ENCODE measurements around the gene C12orf76. TPM values are rescaled to one million over a fixed set of nuclear protein-coding genes. Genes with fewer than 3 reads are reported as not detected.

The C12orf76 gene
- total and polyA plus RNA-seq, 2 of the 13 experiments (the other 11 are each of a cell fraction or from before 2014, with no cell fraction given), result 15.8 to 38.4 TPM

DNA sequence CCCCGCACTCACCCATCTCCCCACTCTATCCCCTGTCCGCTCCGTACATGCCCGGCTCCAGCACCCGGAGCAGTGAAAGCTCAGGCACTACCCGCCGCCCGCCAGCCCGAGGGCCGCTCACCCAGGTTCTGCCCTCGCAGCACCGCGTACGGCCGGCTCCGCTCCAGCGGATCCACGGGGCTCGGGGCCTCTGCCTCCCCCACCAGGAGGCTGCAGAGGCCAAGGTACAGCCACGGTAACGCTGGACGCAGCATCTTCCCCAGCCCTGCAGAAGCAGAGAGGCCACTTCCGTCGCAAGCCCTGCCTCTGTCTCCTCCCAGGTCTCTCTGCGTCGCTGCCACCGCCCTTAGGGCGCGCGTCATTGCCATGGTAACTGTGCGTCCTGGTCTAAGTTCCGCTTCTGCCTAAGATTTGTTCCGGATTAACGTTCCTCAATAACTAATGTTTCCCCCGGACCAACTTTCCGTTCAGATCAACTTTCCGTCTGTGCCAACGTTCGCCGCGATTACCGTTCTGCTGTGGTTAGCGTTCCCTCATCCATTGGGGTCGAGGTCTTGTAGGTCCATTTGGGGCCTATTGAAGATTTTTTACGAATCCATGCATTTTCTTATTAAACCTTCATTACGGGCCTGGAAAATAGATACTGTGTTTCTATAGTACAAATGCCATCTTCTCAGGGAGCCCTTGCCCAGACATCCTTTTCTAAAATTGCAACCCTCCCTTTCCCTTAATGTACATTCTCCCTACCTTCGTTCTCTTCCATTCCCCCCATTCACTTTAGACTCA lies at the start of gene C12orf76 (continued):
- TF ChIP-seq, protein P1, sequence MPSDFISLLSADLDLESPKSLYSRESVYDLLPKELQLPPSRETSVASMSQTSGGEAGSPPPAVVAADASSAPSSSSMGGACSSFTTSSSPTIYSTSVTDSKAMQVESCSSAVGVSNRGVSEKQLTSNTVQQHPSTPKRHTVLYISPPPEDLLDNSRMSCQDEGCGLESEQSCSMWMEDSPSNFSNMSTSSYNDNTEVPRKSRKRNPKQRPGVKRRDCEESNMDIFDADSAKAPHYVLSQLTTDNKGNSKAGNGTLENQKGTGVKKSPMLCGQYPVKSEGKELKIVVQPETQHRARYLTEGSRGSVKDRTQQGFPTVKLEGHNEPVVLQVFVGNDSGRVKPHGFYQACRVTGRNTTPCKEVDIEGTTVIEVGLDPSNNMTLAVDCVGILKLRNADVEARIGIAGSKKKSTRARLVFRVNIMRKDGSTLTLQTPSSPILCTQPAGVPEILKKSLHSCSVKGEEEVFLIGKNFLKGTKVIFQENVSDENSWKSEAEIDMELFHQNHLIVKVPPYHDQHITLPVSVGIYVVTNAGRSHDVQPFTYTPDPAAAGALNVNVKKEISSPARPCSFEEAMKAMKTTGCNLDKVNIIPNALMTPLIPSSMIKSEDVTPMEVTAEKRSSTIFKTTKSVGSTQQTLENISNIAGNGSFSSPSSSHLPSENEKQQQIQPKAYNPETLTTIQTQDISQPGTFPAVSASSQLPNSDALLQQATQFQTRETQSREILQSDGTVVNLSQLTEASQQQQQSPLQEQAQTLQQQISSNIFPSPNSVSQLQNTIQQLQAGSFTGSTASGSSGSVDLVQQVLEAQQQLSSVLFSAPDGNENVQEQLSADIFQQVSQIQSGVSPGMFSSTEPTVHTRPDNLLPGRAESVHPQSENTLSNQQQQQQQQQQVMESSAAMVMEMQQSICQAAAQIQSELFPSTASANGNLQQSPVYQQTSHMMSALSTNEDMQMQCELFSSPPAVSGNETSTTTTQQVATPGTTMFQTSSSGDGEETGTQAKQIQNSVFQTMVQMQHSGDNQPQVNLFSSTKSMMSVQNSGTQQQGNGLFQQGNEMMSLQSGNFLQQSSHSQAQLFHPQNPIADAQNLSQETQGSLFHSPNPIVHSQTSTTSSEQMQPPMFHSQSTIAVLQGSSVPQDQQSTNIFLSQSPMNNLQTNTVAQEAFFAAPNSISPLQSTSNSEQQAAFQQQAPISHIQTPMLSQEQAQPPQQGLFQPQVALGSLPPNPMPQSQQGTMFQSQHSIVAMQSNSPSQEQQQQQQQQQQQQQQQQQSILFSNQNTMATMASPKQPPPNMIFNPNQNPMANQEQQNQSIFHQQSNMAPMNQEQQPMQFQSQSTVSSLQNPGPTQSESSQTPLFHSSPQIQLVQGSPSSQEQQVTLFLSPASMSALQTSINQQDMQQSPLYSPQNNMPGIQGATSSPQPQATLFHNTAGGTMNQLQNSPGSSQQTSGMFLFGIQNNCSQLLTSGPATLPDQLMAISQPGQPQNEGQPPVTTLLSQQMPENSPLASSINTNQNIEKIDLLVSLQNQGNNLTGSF (CRISPR knock-in tag; IDR thresholded peaks at IDR 0.05), result no peak; the same call in 1 of the 2 replicates
- 0 out of 2 replicates have a peak, but pooled peaks have one; percentile 60 for TF ChIP-seq FOXC1 (CRISPR knock-in tag; IDR thresholded peaks at IDR 0.05; ENCODE audit: borderline replicate concordance)
- TF ChIP-seq AKAP8 (CRISPR knock-in tag; IDR thresholded peaks at IDR 0.05), result peak; percentile 76
- 0 out of 2 replicates have a peak, but pooled peaks have one; percentile 41 for TF ChIP-seq ZNF441 (CRISPR knock-in tag; IDR thresholded peaks at IDR 0.05; ENCODE audit: borderline replicate concordance)
- TF ChIP-seq PHF21A (CRISPR knock-in tag; IDR thresholded peaks at IDR 0.05), result peak; percentile 48; the same call in 1 of the 2 replicates
- TF ChIP-seq TSC22D2 (CRISPR knock-in tag; IDR thresholded peaks at IDR 0.05; ENCODE audit: borderline replicate concordance), result 0 out of 2 replicates have a peak, but pooled peaks have one; percentile 73
- TF ChIP-seq ZSCAN21 (CRISPR knock-in tag; IDR thresholded peaks at IDR 0.05; ENCODE audit: borderline replicate concordance), result peak; percentile 33; the same call in 1 of the 2 replicates
- TF ChIP-seq, protein P2, sequence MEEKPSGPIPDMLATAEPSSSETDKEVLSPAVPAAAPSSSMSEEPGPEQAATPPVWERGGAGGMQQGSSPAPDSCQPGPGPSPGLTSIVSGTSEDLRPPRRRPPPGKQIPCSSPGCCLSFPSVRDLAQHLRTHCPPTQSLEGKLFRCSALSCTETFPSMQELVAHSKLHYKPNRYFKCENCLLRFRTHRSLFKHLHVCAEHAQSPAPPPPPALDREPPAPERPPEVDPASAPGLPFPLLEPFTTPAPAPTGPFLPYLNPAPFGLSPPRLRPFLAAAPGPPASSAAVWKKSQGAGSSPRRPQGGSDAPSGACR (CRISPR knock-in tag; IDR thresholded peaks at IDR 0.05), result peak; percentile 86
- TF ChIP-seq, protein P3, sequence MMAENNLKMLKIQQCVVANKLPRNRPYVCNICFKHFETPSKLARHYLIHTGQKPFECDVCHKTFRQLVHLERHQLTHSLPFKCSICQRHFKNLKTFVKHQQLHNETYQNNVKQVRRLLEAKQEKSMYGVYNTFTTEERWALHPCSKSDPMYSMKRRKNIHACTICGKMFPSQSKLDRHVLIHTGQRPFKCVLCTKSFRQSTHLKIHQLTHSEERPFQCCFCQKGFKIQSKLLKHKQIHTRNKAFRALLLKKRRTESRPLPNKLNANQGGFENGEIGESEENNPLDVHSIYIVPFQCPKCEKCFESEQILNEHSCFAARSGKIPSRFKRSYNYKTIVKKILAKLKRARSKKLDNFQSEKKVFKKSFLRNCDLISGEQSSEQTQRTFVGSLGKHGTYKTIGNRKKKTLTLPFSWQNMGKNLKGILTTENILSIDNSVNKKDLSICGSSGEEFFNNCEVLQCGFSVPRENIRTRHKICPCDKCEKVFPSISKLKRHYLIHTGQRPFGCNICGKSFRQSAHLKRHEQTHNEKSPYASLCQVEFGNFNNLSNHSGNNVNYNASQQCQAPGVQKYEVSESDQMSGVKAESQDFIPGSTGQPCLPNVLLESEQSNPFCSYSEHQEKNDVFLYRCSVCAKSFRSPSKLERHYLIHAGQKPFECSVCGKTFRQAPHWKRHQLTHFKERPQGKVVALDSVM (CRISPR knock-in tag; IDR thresholded peaks at IDR 0.05), result peak; percentile 98
- TF ChIP-seq, protein P4, sequence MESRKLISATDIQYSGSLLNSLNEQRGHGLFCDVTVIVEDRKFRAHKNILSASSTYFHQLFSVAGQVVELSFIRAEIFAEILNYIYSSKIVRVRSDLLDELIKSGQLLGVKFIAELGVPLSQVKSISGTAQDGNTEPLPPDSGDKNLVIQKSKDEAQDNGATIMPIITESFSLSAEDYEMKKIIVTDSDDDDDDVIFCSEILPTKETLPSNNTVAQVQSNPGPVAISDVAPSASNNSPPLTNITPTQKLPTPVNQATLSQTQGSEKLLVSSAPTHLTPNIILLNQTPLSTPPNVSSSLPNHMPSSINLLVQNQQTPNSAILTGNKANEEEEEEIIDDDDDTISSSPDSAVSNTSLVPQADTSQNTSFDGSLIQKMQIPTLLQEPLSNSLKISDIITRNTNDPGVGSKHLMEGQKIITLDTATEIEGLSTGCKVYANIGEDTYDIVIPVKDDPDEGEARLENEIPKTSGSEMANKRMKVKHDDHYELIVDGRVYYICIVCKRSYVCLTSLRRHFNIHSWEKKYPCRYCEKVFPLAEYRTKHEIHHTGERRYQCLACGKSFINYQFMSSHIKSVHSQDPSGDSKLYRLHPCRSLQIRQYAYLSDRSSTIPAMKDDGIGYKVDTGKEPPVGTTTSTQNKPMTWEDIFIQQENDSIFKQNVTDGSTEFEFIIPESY (CRISPR knock-in tag; IDR thresholded peaks at IDR 0.05), result peak; percentile 55; the same call in 1 of the 2 replicates
- TF ChIP-seq SIX4 (CRISPR knock-in tag; IDR thresholded peaks at IDR 0.05), result no peak
- no peak for TF ChIP-seq TEAD2 (CRISPR knock-in tag; IDR thresholded peaks at IDR 0.05)
- TF ChIP-seq, protein P5, sequence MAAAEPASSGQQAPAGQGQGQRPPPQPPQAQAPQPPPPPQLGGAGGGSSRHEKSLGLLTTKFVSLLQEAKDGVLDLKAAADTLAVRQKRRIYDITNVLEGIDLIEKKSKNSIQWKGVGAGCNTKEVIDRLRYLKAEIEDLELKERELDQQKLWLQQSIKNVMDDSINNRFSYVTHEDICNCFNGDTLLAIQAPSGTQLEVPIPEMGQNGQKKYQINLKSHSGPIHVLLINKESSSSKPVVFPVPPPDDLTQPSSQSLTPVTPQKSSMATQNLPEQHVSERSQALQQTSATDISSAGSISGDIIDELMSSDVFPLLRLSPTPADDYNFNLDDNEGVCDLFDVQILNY (CRISPR knock-in tag; conservative IDR thresholded peaks at IDR 0.05), result no peak
- no peak for TF ChIP-seq ZNF3 (CRISPR knock-in tag; IDR thresholded peaks at IDR 0.05)
- TF ChIP-seq NFE2L1 (CRISPR knock-in tag; IDR thresholded peaks at IDR 0.05; ENCODE audit: borderline replicate concordance), result no peak
- TF ChIP-seq ZNF446 (CRISPR knock-in tag; IDR thresholded peaks at IDR 0.05), result no peak
- peak; percentile 91 for TF ChIP-seq ZFP1 (CRISPR knock-in tag; IDR thresholded peaks at IDR 0.05)
- no peak for TF ChIP-seq KLF13 (CRISPR knock-in tag; IDR thresholded peaks at IDR 0.05)

Data from HepG2 (cell line).